ENCODE data around the gene PTPRK. TPM values are rescaled to one million over a fixed set of nuclear protein-coding genes. Genes with fewer than 3 reads are reported as not detected.
A peak's percentile ranks its signal among the peaks of the same experiment; 100 is the strongest.

The PTPRK gene
- total and polyA plus RNA-seq, 8 donors: 57.0 to 90.4 (median 78.6) TPM

DNA sequence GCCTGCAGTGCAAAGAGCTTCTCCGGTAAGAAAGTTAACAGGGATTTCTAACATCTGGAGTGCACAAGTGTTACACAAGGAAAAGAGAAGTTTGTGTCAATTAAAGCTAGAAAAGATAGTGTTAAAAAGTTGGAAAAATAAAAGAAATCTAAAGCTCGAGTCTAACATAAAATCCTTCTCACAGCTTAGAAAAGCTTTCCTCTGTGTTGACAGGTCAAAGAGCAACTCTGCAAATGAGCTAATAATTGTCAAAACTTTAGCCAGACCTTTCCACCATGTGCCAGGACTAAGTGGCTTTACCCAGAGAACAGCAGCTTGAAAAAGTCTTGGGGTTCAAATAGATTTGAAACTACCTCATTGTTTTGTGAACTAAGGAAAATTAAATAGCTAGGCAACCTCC is 14.8 kb downstream of the PTPRK start:
- no peak for ATAC-seq
- no peak overlapping the region for H3K4me3 ChIP-seq
- intact Hi-C loops (cut with DNase I): no loop called here

DNA sequence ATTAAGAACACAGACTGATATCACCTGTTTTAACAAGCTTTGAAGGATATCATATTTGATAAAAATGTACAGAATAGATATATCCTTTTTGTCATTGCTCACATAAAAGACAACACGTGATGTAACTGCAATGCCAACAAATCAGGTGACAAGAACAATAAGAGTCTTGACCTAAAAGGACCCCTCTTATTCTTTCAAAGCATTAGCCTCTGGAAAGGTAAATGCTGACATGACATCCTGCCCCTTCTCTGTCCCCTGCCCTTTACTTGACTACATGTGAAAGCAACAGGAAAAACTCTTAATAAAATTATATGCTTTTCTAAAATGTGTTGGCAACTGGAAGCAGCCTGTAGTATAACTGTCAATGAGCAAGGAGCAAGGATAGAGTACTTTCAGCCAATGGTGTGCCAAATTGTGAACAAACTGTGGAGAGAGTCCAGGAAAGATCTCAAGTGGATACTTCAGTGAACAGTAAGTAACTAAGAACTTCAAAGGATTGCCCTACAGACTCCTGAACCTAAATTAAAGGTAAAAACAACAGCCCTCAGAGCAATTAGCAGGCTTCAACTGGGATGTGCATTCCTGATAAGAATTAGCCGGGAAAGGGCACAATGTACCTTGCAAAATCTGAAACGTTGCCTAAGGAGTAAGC is 16.3 kb downstream of the PTPRK start:
- peak overlapping the region in 1 of 2 donors; percentile 36 for H3K27ac ChIP-seq
- DNase-seq: no peak
- no peaks in the 10 kb centered on the region for H3K36me3 ChIP-seq
- no peaks in the 10 kb centered on the region for H3K9me3 ChIP-seq
- TF ChIP-seq, protein P1, sequence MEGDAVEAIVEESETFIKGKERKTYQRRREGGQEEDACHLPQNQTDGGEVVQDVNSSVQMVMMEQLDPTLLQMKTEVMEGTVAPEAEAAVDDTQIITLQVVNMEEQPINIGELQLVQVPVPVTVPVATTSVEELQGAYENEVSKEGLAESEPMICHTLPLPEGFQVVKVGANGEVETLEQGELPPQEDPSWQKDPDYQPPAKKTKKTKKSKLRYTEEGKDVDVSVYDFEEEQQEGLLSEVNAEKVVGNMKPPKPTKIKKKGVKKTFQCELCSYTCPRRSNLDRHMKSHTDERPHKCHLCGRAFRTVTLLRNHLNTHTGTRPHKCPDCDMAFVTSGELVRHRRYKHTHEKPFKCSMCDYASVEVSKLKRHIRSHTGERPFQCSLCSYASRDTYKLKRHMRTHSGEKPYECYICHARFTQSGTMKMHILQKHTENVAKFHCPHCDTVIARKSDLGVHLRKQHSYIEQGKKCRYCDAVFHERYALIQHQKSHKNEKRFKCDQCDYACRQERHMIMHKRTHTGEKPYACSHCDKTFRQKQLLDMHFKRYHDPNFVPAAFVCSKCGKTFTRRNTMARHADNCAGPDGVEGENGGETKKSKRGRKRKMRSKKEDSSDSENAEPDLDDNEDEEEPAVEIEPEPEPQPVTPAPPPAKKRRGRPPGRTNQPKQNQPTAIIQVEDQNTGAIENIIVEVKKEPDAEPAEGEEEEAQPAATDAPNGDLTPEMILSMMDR (IDR thresholded peaks at IDR 0.05): no peak
- intact Hi-C loops (cut with DNase I): no loop called here
- H3K27me3 ChIP-seq: no peaks in the 10 kb centered on the region
- peaks cover 0 to 10% of the 10 kb centered on the region in 2 donors for H3K4me1 ChIP-seq
- no peak overlapping the region for H3K4me3 ChIP-seq
- peak; percentile 87 for ATAC-seq

More for the DNA sequence above, 14.8 kb downstream of the PTPRK start:
- H3K9me3 ChIP-seq: no peaks in the 10 kb centered on the region
- H3K27me3 ChIP-seq: no peaks in the 10 kb centered on the region
- H3K36me3 ChIP-seq: no peaks in the 10 kb centered on the region
- H3K27ac ChIP-seq: no peak overlapping the region
- peaks cover 0 to 3% of the 10 kb centered on the region in 2 donors for H3K4me1 ChIP-seq
- TF ChIP-seq, protein P1 (IDR thresholded peaks at IDR 0.05): no peak
- DNase-seq: no peak

DNA sequence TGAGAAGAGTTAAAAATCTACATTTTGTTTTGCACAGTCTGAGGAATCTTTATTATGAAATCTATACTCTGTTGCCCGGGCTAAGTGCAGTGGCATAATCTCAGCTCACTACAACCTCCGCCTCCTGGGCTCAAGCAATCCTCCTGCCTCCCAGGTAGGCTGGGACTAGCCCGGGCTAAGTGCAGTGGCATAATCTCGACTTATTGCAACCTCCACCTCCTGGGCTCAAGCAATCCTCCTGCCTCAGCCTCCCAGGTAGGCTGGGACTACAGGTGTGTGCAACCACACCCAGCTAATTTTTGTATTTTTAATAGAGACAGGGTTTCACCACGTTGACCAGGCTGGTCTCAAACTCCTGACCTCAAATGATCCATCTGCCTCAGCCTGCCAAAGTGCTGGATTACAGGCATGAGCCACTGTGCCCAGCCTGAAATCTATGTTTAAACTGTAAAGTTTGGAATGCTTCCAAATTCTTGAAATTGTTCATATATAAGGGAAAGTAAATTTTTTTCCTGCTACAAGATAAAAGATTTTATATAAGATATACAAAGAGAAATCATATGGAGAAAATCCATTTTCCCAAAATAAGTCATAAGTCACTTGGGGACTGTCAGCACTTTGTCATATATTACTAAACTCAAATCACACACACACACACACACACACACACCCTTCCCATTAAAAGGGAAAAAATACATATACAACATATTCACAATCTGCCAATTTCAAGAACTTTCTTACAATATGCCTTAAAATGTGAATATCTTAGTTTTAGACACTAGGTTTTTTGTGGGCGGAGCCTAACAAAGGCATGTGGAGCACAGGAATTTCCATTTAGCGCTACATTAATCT is 19.4 kb downstream of the PTPRK start:
- DNase-seq (no peak), ATAC-seq (no peak)
- TF ChIP-seq, protein P1 (IDR thresholded peaks at IDR 0.05): no peak
- intact Hi-C loops (cut with DNase I): no loop called here
- no peak overlapping the region for H3K4me3 ChIP-seq
- no peak overlapping the region for H3K27ac ChIP-seq
- peaks cover 0 to 10% of the 10 kb centered on the region in 2 donors for H3K4me1 ChIP-seq
- H3K36me3 ChIP-seq: no peaks in the 10 kb centered on the region
- no peaks in the 10 kb centered on the region for H3K9me3 ChIP-seq
- H3K27me3 ChIP-seq: no peaks in the 10 kb centered on the region

DNA sequence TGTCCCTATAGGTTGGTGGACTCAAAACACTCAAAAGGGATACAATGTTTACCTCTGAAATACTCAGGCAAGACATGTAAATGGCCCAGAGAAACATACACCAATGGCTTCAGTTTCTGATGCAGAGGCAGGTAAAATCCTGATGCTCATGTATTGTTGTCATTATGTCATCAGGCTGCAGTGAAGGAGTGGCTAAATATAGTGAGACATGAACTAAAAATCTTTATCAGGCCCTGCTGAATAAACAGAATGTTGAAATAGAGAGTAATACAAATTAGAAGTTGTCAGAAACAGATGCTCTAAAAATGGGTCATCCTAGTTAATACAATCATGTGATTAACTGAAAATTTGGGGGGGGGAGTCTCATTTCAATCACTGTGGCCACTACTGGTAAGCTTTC is 20.4 kb downstream of the PTPRK start:
- TF ChIP-seq, protein P1 (IDR thresholded peaks at IDR 0.05): no peak
- no peak for DNase-seq
- intact Hi-C loops (cut with DNase I): no loop called here
- Histone ChIP-seq H3K9me3 (no peaks in the 10 kb centered on the region), H3K27me3 (no peaks in the 10 kb centered on the region), H3K27ac (no peak overlapping the region), H3K4me3 (no peak overlapping the region), H3K4me1 (peaks cover 0 to 7% of the 10 kb centered on the region in 2 donors), H3K36me3 (no peaks in the 10 kb centered on the region)
- no peak for ATAC-seq

DNA sequence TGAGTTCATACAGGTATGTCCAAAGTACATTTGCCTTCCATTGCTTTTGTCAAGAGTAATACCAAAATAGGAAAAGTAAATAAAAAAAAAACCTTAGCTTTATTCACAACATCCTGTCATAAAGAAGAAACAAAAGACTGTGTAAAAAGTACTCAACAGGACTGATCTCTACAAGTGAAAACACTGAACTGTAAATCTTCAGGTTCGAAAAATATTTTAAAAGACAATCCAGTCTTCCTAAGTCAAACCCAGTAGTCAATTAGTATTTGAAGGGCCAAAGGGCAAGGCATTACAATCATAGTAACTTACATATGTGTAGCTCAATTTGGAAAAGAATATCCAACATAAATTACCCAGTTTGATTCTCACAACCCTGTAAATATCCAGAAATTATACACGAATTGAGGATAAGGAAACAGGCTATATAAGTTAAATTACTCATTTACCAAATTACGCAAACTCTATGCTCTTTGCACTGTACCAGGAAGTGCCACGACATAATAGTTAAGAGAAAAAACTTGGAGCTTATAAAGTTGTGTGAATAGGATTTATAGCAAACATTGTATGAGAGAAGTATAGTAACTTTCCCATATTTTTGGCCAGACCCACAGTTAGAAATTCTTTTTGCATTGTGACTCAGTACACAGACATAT is 21.2 kb downstream of the PTPRK start:
- TF ChIP-seq, protein P1 (IDR thresholded peaks at IDR 0.05): no peak
- H3K4me1 ChIP-seq: peaks cover 0 to 12% of the 10 kb centered on the region in 2 donors
- H3K9me3 ChIP-seq: no peaks in the 10 kb centered on the region
- ATAC-seq: peak; percentile 26
- intact Hi-C loops (cut with DNase I): no loop called here
- H3K27me3 ChIP-seq: no peaks in the 10 kb centered on the region
- H3K36me3 ChIP-seq: no peaks in the 10 kb centered on the region
- no peak overlapping the region for H3K4me3 ChIP-seq
- no peak for DNase-seq
- no peak overlapping the region for H3K27ac ChIP-seq

All from left lung (tissue), 10 donors.